Bronchial epithelial cell (primary cell): ENCODE results near the gene PRPF31. TPM values are rescaled to one million over a fixed set of nuclear protein-coding genes. Genes with fewer than 3 reads are reported as not detected.
"Not testable (repeated sequence)": the region's sequence is repeated elsewhere in the genome, so short reads cannot be mapped to it uniquely, and the experiment has no call there.

Experiments used
- DNase-seq: peaks from one replicate; pipeline ENCODE4 v3.0.0-alpha.2; 2010; ENCODE audit warnings: low read depth
- FAIRE-seq: peaks from 2 replicates; lab custom pipeline; 2011; peaks lifted over from hg19 to GRCh38; lab: Jason Lieb, UNC
- H3K27me3 ChIP-seq: 2 replicates; pipeline ENCODE4 v1.5.1; 2011; ENCODE audit warnings: low read length; ENCODE audit not compliant: control insufficient read depth, insufficient read depth
- H3K36me3 ChIP-seq: 2 replicates; pipeline ENCODE4 v1.5.1; 2011; ENCODE audit warnings: low read length; ENCODE audit not compliant: control insufficient read depth, insufficient read depth
- H3K4me3 ChIP-seq: 2 replicates; pipeline ENCODE4 v1.5.1; 2011; ENCODE audit warnings: mild to moderate bottlenecking, low read depth, low read length, control low read depth
- CTCF ChIP-seq: IDR thresholded peaks from 2 replicates; pipeline ENCODE4 v1.5.1; 2011; ENCODE audit warnings: mild to moderate bottlenecking, moderate library complexity, low read length, control low read depth, inconsistent platforms; ENCODE audit not compliant: insufficient read depth, severe bottlenecking
- total RNA-seq: library from RNA; depleted of rRNA; stranded (reverse); fragments of >200 nt; gene quantifications from 2 replicates; pipeline ENCODE4 v1.2.1, GENCODE V29; 2014

Gene PRPF31
- total RNA-seq, 1 donor from 2014 or later: 47.1 TPM

- Histone ChIP-seq H3K27me3 (no peaks in the 10 kb centered on the region), H3K36me3 (peaks cover 2% of the 10 kb centered on the region), H3K4me3 (no peak overlapping the region)
- no peak for FAIRE-seq
- peak; percentile 98 for TF ChIP-seq CTCF
- DNase-seq: peak; percentile 59
These were observed 52.8 kb downstream of the PRPF31 start for GRCh38 chr19:54168174-54168917.

- H3K27me3 ChIP-seq: no peaks in the 10 kb centered on the region
- H3K4me3 ChIP-seq: no peak overlapping the region
- H3K36me3 ChIP-seq: peaks cover 2% of the 10 kb centered on the region
- no peak for FAIRE-seq
- no peak for DNase-seq
- TF ChIP-seq CTCF: no peak
These were observed 53.7 kb downstream of the PRPF31 start for GRCh38 chr19:54169149-54169740.

- not testable (repeated sequence) for FAIRE-seq, H3K36me3 ChIP-seq, H3K4me3 ChIP-seq, H3K27me3 ChIP-seq, DNase-seq
These were observed 56.3 kb downstream of the PRPF31 start for GRCh38 chr19:54171736-54172431.

- FAIRE-seq (no peak), DNase-seq (peak; percentile 80)
- peak within 1 kb of the TSS; percentile 59 for H3K4me3 ChIP-seq
These were observed 57.2 kb downstream of the PRPF31 start, which contains the start of gene TMC4 for GRCh38 chr19:54172471-54173358. TSS of gene TMC4 (minus strand) at chr19:54173160. CDS start at chr19:54173117, 43 bp downstream.

GRCh38 chr19:54173359-54173699 lies 57.8 kb downstream of the PRPF31 start:
- DNase-seq: no peak

More at GRCh38 chr19:54172471-54173358, 57.2 kb downstream of the PRPF31 start, which contains the start of gene TMC4:
- H3K36me3 ChIP-seq: peaks cover 2% of the 10 kb centered on the region
- peak; percentile 71 for TF ChIP-seq CTCF
- H3K27me3 ChIP-seq: no peaks in the 10 kb centered on the region

More at GRCh38 chr19:54173359-54173699, 57.8 kb downstream of the PRPF31 start:
- H3K4me3 ChIP-seq: peak overlapping the region; percentile 59
- no peak for FAIRE-seq
- TF ChIP-seq CTCF: no peak
- peaks cover 2% of the 10 kb centered on the region for H3K36me3 ChIP-seq
- H3K27me3 ChIP-seq: no peaks in the 10 kb centered on the region
